ENCODE measurements around the gene ZWINT.

The ZWINT gene, protein sequence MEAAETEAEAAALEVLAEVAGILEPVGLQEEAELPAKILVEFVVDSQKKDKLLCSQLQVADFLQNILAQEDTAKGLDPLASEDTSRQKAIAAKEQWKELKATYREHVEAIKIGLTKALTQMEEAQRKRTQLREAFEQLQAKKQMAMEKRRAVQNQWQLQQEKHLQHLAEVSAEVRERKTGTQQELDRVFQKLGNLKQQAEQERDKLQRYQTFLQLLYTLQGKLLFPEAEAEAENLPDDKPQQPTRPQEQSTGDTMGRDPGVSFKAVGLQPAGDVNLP

DNA sequence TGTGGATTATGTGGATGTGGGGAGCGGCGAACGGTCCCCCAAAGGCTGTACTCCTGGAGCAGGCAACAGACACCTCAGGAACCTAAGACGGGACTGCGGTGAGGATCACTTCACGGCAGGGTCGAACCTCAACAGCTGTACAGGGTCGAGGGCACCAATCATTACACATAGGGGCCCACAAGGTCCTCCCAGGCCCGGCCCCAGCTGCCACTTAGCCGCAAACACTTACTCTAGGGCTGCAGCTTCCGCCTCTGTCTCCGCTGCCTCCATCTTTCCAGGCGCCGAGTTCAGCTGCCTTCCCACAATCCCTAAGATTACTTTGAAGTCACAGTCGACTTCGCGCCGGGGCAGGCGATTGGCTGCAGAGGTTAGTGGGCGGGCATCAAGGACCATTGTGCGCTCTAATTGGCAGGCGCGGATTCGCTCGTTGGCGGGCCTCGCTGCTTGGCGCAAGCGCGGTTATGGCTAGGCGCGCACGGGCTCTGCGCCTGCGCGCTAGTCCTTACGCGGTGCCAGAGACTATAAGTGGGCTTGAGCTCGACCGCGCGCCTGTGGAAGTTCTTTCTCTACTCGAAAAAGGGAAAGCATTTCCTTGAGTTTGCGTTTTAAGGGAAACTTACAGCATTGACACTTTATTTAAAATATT is at the start of gene ZWINT:
ZWINT (minus strand) TSS at position 293 of the 646 bp plus-strand sequence; CDS start at position 270, 23 bp downstream.
- peak; percentile 71 for DNase-seq

DNA sequence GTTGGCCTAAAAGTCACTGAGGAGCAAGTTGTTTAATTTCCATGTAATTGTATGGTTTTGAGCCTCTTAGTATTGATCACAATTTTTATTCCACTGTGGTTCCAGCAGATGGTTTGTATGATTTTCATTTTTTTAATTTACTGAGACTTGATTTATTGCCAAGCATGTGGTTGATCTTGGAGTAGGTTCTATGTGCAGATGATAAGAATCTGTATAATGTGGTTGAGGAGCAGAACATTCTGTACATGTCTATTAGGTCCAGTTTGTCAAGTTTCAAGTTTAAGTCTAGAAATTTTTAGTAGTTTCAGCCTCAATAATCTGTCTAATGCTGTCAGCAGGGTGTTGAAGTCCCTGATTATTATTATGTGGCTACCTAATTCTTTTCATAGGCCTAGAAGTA is 22.7 kb upstream of the ZWINT start:
- no peak for DNase-seq

DNA sequence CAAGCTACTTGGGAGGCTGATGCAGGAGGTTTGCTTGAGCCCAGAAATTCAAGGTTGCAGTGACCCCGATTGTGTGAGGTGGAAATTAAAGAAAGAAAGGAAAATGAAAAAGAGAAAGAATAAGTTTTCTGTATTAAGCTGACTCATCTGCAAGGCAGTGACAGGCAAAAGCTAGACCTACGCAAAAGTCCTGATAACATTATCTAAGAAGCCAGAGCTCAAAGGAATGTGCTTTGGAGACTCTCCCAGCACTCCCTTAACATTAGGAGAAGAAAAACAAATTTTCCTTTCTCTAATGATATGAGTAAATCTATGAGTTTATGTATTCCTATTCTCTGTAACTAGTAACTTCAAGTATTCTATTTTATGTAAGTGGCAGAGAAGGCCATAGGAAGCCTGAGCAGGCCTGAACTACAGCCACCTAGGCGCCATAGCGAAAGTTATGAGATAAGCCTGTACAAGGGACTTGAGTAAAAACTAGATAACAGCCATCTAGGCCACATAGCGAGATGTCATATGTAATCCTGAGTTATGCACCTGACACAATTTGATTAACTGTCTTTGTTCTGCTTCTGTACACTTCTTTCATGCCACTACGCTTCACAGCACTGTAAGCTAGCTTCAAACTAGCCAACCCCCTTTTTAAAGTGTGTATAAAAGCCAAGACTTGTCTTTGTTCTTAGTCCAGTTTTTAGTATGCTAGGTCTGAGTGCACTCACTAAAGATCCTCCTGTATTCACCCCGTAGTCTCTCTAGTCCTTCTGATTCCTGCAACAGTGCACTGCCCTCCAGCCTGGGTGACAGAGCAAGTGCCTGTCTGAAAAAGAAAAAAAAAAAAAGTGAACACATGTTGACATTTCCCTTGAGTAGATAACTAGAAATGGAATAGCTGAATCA is 9.4 kb upstream of the ZWINT start:
- no peak for DNase-seq

DNA sequence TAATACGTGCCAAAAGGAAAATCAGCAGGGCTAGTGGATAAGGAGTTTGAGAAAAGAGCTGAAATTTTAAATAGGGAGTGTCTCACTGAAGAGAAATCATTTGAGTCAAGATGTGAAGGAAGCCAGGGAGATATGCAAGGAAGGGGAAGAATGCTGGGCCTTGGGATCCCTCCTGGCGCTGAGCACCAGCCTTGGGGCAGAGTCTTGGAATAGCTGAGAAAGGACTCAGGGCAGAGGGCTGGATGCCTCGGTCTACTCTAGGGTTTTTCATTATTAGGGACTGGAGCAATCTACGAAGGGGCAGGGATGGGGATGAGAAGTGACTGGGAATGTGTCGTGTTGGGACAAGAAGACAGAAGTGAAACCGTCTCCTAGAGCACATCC is 484 bp downstream of the ZWINT start:
- DNase-seq = no peak

DNA sequence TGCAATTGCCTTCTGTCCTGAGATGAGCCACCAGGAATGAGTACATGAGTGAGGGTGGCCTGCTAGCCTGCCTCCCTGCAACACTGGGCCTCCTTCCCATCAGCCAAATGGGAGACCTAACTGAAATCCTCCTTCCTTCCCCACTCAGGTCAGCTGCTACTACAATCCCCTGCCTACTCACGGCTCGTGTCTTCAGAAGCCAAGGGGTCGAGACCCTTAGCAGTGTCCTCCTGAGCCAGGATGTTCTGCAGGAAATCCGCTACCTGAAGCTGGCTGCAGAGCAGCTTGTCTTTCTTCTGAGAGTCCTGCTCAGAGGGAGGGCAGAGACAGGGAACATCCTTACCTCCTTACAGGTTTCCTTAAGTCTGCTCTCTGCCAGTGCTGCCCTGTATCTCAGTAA is 1.2 kb downstream of the ZWINT start:
- DNase-seq = no peak

DNA sequence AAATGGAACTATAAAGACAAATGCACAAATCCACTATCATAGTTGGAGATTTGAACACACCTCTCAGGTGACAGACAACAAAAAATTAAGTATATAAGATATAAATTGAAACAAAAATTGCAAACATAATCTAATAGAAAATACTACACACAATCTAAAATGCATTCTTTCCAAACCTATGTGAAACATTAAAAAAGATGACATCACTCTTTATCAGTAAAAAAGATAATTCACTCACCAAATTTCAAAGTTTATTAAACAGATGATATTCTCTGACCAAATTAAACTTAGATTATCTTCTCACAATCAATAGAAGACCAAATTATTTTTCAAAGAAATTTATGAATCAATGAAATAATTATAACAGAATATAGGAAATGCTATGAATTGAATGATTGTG is 4.0 kb downstream of the ZWINT start:
- DNase-seq = no peak

DNA sequence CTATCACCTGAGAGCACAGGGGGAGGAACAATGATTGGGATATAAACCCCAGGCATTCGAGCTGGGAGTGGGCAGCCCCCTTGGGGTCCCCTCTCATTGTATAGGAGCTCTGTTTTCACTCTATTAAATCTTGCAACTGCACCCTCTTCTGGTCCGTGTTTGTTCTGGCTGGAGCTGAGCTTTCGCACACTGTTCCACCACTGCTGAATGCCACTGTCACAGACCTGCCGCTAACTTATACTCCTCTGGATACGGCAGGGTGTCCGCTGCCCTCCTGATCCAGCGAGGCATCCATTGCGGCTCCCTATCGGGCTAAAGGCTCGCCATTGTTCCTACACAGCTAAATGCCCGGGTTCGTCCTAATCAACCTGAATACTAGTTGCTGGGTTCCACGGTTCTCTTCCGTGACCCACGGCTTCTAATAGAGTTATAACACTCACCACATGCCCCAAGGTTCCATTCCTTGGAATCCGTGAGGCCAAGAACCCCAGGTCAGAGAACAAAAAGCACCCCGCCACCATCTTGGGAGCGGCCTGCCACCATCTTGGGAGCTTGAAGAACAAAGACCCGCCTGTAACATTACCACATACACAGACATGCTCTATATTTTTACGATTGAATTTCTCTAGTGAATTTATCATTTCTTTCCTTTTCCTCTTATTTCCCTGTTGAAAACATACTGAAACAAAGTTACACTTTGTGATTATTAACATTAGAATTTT is 9.0 kb downstream of the ZWINT start:
- DNase-seq = no peak

DNA sequence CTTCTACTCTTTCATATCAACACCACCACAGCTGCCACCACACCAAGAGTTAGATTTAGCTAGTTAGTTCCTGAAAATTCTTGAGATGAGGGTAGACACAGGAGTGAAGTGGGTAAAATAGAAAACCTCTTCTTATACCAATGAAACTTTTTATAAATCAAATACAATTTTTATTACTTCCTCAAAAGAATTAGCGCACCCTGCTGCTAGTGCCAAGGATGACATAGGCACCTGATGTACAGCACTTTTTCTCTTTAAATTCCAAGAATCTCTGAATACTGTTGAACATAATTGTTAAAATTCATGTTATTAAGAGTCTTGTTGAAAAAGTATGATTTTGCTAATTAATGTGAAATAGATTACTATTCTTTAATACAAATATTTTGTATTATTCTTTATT is 11.4 kb downstream of the ZWINT start:
- no peak for DNase-seq

DNA sequence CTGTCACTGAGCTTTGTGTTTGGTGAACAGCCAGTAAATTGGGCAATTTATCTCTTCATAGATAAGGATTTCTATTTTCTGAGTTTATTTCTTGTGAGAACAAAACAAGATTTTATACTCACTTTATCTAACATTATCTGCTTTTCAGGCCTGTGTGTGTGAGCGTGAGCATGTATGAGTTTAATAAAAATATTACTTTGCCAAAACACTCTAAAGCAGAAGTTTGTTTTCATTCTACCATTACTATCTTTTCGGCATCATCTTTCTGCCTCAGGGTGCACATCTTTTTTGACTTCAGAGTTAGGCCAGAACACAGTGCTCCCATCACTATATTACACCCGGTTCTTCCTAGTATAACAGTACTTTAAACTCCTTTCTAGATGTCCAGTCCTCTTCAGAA is 13.0 kb downstream of the ZWINT start:
- DNase-seq = no peak

DNA sequence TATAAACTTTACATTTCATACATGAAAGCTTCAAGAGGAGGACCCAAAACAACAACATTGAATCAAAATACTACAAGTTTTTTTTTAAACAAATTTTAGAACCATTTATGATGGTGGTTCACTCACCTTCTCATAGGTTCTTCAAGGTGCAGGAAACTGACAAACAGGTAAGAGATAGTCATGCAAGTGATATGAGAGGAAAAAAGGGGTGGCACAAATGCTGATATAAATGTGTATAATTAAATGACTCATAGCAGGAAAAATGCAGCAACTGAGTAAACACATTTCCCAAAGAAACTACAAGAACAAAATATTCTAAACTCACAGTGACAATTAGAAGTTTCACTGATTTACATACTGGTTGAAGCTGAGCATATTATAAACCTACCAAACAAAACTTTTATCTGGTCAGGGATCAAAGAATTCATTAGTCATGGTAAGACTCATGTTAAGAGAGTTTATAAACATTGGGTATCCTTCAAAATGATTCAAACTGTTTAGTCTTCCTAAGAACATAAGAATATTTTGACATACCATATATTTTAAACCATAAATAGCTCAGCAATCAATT is 14.1 kb downstream of the ZWINT start:
- no peak for DNase-seq

DNA sequence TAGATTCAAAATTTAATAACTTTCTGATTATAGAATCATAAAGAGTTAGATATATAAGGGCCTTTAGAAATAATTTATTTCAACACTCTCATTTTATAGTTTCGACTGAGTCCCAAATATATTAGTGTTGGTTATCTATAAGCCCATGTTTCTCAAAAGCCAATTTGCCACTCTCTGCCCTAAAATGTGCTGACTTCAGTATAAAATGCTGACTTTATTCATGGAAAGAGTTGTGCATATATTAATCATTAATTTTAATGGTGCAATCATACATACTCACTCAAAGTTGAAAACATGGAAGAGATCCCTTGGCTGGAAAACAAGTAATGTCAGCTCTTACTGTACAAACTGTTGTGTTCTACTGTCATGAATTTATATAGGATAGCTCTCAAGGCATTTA is 19.4 kb downstream of the ZWINT start:
- DNase-seq = no peak

DNA sequence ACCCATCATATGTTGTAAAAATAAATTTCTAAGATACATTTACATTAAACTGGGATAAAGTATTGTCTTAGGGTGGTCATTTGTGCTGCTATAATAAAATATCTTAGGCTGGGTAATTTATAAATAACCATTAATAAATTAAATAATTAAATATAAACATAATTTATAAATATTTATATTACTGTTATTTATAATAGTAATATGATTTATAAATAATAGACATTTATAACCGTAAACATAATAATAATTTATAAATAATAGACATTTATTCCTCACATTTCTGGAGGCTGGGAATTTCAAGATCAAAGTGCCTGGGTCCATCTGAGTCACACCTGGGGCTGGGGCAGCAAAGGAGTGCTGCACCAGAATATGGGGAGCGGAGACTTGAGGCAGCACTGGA is 31.1 kb downstream of the ZWINT start:
- DNase-seq = no peak

DNA sequence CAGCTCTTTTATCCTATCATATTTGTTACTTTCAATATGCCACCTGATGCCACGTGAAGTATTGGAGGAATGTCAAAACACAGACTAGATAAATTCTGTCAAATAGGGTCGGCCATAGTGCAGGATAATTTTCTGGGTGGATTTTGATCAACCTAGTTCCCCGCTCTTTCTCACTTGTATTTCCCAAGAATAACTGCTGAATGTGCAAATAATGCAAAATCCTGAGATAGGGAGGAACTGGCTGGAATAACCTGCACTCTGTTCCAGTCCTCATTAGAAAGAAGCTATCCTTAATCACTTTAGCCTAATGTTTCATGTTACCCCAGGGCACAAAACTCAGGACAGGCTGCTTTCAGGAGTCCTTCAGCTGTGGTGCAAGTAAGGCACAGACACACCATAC is 33.9 kb downstream of the ZWINT start:
- DNase-seq = no peak

DNA sequence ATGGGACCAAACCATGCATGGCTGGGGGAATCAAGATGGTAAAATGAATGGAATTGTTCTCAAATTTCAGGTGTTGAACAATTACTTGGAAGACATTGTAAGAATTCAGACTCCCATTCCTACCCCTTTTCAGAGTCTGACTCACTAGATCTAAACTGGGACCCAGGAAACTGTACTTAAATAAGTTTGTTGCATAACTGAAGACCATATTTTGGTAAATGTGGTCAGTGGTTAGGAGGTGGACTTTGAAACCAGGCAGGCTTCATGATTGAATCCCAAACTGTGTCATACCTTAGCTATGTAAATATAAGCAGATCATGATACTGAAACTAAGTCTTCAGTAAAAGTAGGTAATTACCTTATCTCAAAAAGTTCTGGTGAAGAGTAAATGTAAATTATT is 41.7 kb downstream of the ZWINT start:
- no peak for DNase-seq

DNA sequence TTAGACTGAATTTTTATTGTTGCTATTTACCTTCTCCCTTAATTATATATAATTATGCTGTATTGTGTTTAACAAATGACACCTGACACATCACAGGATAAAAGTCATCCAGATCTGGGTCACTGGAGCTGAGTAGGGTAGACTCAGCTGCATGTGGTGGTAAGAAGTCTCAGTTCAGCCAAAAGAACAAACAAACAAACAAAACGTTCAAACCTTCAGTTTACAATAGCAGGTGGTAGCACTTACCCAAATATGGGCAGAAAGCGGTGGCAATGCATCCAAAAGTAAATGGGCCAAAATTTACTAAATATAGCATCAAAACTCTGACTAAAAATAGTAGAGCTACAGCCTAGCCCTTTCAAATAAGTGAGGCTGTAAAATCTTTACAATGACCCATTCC is 42.2 kb downstream of the ZWINT start:
- no peak for DNase-seq

DNA sequence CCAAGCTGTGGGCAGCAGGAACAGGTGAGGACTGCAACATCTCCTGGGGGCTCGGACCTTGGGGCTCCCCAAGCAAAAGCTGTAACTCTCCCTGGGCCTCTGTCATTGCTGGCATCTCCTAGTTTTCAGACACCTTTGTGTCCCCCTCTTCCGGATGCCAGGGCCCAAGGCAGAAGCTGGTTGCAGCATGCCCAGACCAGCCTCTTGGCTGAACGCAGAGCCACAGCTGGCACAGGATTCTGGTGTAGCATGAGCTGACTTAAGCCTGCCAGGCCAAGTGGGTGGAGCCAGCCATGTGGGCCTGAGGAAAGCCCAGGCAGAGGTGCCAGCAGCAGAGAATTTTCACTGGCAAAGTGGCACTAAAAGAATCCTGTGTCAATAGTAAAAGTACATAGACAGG is 43.5 kb downstream of the ZWINT start:
- DNase-seq = no peak

DNA sequence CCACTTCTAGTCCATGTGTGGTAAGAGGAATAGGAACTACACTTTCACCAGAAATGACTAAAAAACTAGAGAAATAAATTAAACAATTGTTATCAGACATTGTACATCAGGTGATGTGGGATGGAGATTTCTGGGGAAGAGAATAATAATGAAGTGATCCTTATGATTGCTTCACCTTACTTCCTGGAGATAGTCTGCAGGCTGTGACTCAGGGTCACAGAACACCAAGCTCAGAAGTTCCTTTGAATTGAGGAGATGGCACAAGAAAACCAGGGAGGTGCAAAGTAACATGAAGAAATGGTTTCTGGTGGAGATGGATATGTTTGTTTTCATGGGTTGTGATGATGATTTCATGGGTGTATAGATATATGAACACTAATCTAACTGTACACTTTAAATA is 44.5 kb downstream of the ZWINT start:
- no peak for DNase-seq
